Vagina (tissue), 2 donors: ENCODE results near the gene GPR176. TPM values are rescaled to one million over a fixed set of nuclear protein-coding genes. Genes with fewer than 3 reads are reported as not detected.

Experiments
- DNase-seq, 2 donors: peaks; one replicate each; pipeline ENCODE4 v3.0.0-alpha.2; 2017; ENCODE audit errors: extremely low spot score in 2 of 2
- H3K27ac ChIP-seq: fragments of 200-600 bp; sonication (generic); one replicate; pipeline ENCODE4 v1.5.1; 2019
- H3K27me3 ChIP-seq: fragments of 200-600 bp; sonication (generic); one replicate; pipeline ENCODE4 v1.5.1; 2019
- H3K36me3 ChIP-seq, 2 donors: fragments of 200-600 bp; sonication (generic); one replicate each; pipeline ENCODE4 v1.5.1; 2017 to 2019
- H3K4me1 ChIP-seq: fragments of 200-600 bp; sonication (generic); one replicate; pipeline ENCODE4 v1.5.1; 2019
- H3K4me3 ChIP-seq, 2 donors: fragments of 200-600 bp; sonication (generic); 1 replicate in 1 of 2; 2 replicates in 1 of 2; pipeline ENCODE4 v1.5.1; 2016 to 2019
- H3K9me3 ChIP-seq: fragments of 200-600 bp; sonication (generic); one replicate; pipeline ENCODE4 v1.5.1; 2019
- CTCF ChIP-seq, 3 experiments: fragments of 450-650 bp in 2 of 3; fragments of 200-600 bp in 1 of 3; sonication (generic) in 1 of 3; IDR thresholded peaks; one replicate each; pipeline ENCODE4 v1.5.1; 2017 to 2019; ENCODE audit warnings: antibody characterized with exemption in 3 of 3, mild to moderate bottlenecking in 2 of 3, moderate library complexity in 2 of 3
- POLR2A ChIP-seq, 2 donors: fragments of 450-650 bp; IDR thresholded peaks; one replicate each; pipeline ENCODE4 v1.6.1; 2017; ENCODE audit warnings: antibody characterized with exemption in 2 of 2, mild to moderate bottlenecking in 2 of 2, moderate library complexity in 2 of 2
- POLR2AphosphoS5 ChIP-seq, 2 donors: sonication (generic); formaldehyde crosslinking; IDR thresholded peaks; one replicate each; pipeline ENCODE4 v1.9.0; 2017; ENCODE audit warnings: antibody characterized with exemption in 2 of 2, mild to moderate bottlenecking in 2 of 2, low read depth in 1 of 2; ENCODE audit not compliant: insufficient read depth in 1 of 2
- intact Hi-C: fragments of 100-400 bp; cut with DNase I; formaldehyde crosslinking; loops from one replicate; pipeline ENCODE4 v1.15.1; 2023
- total RNA-seq: library from RNA; depleted of rRNA; stranded (reverse); fragments of >200 nt; gene quantifications from one replicate; pipeline ENCODE4 v1.2.3, GENCODE V29; 2016

Gene GPR176
- total RNA-seq, 1 donor from 2014 or later, result 5.4 TPM

DNA sequence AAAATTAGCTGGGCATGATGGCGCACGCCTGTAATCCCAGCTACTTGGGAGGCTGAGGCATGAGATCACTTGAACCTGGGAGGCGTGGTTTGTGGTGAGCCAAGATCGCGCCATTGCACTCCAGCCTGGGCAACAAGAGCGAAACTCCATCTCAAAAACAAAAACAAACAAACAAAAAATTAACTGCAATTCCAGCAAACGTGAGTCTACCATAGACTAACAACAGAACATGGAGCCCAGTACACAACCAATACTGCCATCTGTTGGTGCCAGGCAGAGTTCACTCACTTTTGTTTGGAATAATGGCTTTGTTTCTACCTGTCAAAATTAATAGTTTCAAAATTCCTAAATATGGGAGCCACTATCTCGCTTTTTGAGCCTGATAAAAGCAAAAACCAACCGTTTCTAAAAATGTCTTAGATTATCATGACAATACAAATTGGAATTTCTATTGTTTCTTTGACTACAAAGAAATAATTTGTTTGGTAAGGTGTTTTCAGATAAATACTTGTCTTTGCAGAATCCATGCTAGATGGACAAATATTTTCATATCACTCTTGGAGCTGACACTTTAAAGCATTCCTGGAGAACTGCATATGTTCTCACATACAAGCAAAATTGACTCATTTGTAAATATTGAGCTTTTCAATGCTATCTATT, 45.0 kb downstream of the GPR176 start:
- Histone ChIP-seq H3K9me3 (no peaks in the 10 kb centered on the region), H3K4me3 (no peak overlapping the region), H3K27me3 (no peaks in the 10 kb centered on the region), H3K27ac (no peak overlapping the region), H3K4me1 (no peaks in the 10 kb centered on the region), H3K36me3 (no peaks in the 10 kb centered on the region)
- DNase-seq, result no peak
- intact Hi-C loops, result no loop called here
- TF ChIP-seq CTCF (IDR thresholded peaks at IDR 0.05) (no peak), POLR2AphosphoS5 (IDR thresholded peaks at IDR 0.05; ENCODE audit: insufficient read depth in 1 of 2, low read depth in 1 of 2) (no peak)

DNA sequence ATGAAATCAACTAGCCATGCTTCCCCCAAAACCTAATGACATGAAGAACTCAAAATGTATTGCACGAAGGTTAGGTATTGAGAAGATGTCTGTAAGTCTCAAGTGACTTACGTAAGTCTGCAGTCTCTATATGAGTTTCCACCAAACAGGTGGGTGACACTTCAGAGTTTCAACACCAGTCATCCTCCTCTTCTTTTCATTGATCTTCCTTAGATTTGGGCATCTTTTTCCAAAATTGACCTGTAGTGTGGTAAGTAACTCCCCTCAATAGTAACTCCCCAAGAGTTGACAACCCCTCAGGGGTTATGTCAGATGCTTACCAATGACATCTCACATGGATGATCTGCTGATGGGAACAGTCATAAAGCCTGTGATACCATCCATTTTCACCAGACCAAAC, 46.1 kb downstream of the GPR176 start:
- no peaks in the 10 kb centered on the region for H3K27me3 ChIP-seq
- no peaks in the 10 kb centered on the region for H3K9me3 ChIP-seq
- H3K4me1 ChIP-seq, result no peaks in the 10 kb centered on the region
- intact Hi-C loops, result no loop called here
- no peak for TF ChIP-seq POLR2AphosphoS5 (IDR thresholded peaks at IDR 0.05; ENCODE audit: insufficient read depth in 1 of 2, low read depth in 1 of 2)
- no peak for TF ChIP-seq CTCF (IDR thresholded peaks at IDR 0.05)
- no peak for TF ChIP-seq POLR2A (IDR thresholded peaks at IDR 0.05)
- no peak overlapping the region for H3K4me3 ChIP-seq
- H3K27ac ChIP-seq, result no peak overlapping the region
- no peak for DNase-seq
- H3K36me3 ChIP-seq, result no peaks in the 10 kb centered on the region

DNA sequence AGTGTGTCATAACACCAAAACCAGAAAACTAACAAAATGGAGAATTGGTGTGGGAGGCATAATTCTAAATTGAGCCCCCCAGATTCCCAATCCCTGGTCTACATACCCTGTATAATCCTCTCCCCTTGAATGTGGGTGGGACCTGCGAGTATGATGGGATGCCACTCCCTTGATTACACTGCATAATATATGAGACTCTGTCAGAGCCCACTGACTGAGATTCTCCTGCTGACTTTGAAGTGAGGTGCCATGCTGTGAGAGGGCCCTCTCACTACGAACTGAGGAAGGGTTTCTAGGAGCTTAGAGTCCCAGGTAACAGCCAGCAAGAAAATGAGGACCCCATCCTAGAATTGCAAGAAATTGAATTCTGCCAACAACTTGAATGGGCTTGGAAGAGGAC, 49.5 kb downstream of the GPR176 start:
- Histone ChIP-seq H3K4me3 (no peak overlapping the region), H3K9me3 (no peaks in the 10 kb centered on the region), H3K36me3 (no peaks in the 10 kb centered on the region), H3K27me3 (no peaks in the 10 kb centered on the region), H3K4me1 (no peaks in the 10 kb centered on the region), H3K27ac (no peak overlapping the region)
- intact Hi-C loops, result no loop called here
- no peak for DNase-seq
- no peak for TF ChIP-seq POLR2AphosphoS5 (IDR thresholded peaks at IDR 0.05; ENCODE audit: insufficient read depth in 1 of 2, low read depth in 1 of 2)
- no peak for TF ChIP-seq CTCF (IDR thresholded peaks at IDR 0.05)
- no peak for TF ChIP-seq POLR2A (IDR thresholded peaks at IDR 0.05)

DNA sequence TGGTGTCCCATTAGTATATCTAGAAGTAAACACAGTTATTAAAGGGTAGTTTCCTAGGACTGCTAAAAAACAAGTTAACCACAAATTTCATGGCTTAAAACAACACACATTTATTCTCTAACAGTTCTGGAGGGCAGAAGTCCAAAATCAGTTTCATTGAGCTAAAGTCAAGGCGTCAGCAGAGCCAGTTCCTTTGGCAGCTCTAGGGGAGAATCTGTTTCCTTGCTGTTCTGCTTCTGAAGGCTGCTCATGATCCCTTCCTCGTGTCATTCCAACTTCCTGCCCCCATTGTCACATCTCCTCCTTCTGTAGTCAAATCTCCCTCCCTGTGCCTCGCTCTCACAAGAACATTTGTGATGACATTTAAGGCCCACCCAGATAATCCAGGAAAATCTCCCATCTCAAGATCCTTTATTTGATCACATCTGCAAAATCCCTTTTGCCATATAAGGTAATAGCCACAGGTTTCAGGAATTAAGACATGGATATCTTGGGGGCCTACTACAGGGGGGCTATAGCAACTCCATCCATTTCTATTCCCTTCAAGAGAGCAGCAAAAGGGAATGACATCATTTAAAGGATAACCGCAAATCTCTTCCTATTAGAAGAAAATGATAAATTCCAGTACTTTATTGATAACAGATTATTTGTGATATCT, 50.1 kb downstream of the GPR176 start:
- no peaks in the 10 kb centered on the region for H3K9me3 ChIP-seq
- no peaks in the 10 kb centered on the region for H3K4me1 ChIP-seq
- no peak for DNase-seq
- intact Hi-C loops, result no loop called here
- H3K27ac ChIP-seq, result no peak overlapping the region
- no peak for TF ChIP-seq CTCF (IDR thresholded peaks at IDR 0.05)
- no peak for TF ChIP-seq POLR2A (IDR thresholded peaks at IDR 0.05)
- no peak for TF ChIP-seq POLR2AphosphoS5 (IDR thresholded peaks at IDR 0.05; ENCODE audit: insufficient read depth in 1 of 2, low read depth in 1 of 2)
- no peak overlapping the region for H3K4me3 ChIP-seq
- no peaks in the 10 kb centered on the region for H3K27me3 ChIP-seq
- no peaks in the 10 kb centered on the region for H3K36me3 ChIP-seq

DNA sequence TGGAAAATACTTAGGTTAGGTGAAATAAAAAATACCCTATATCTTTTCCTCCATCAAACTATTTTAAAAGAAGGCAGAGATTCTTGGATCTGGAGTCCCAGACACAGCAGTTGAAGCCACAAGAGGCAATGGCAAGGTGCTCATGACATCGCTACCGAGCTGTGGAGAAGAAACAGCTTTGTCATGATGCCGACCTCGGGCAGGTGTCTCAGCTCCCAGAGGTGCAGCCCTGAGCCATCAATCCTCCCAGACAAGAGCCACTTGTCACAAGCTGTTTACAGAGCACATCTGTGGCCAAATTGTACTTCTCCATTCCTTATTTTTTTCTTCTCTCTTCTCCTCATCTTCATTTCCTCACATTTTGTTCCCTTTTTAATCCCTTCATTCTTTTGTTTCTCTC, 50.8 kb downstream of the GPR176 start:
- no peaks in the 10 kb centered on the region for H3K4me1 ChIP-seq
- H3K4me3 ChIP-seq, result no peak overlapping the region
- no peaks in the 10 kb centered on the region for H3K27me3 ChIP-seq
- no peaks in the 10 kb centered on the region for H3K36me3 ChIP-seq
- TF ChIP-seq POLR2AphosphoS5 (IDR thresholded peaks at IDR 0.05; ENCODE audit: insufficient read depth in 1 of 2, low read depth in 1 of 2) (no peak), POLR2A (IDR thresholded peaks at IDR 0.05) (no peak), CTCF (IDR thresholded peaks at IDR 0.05) (no peak)
- H3K9me3 ChIP-seq, result no peaks in the 10 kb centered on the region
- intact Hi-C loops, result no loop called here
- no peak overlapping the region for H3K27ac ChIP-seq
- no peak for DNase-seq
